Heart left ventricle (tissue), 13 donors: Measurements from ENCODE around the gene UST.

Source experiments
- POLR2A ChIP-seq, 2 donors: fragments of 450-650 bp; IDR thresholded peaks; one replicate each; pipeline ENCODE4 v1.6.1; 2017; ENCODE audit warnings: antibody characterized with exemption in 2 of 2, mild to moderate bottlenecking in 2 of 2, moderate library complexity in 2 of 2
- TF ChIP-seq, protein P1 (sequence below), 12 donors: fragments of 200-600 bp; sonication (generic) in 4 of 12; IDR thresholded peaks; one replicate each; pipeline versions ENCODE4 v1.5.0 to v1.8.0; 2018 to 2022; ENCODE audit warnings: antibody characterized with exemption in 12 of 12, mild to moderate bottlenecking in 5 of 12
- donor health status: ischemic (EF 13 %, LVEDD 7.1; RV severe dilation, severe dysfunction).
- donor health status: DM: no; HTN: yes; CAD: no.
- donor health status: DM: no; HTN: no; CAD: no.
- donor health status: ischemic (EF 25% LVEDD 6.9; RV normal size, moderate dysfunction).
- donor health status: ischemic (EF 25% LVEDD 5.7; RV mildly dilated, moderate dysfunction).
- donor health status: ischemic (EF 35%, LVEDD 5.7; RV mildly dilated, moderate dysfunction).
- donor health status: nonischemic (EF 11% LVEDD 7.7; RV severe dilation, severe dysfunction).
- donor health status: DM: yes; HTN: yes; CAD: no.
- donor health status: PGD.
- donor health status: ischemic (EF 29% LVEDD 5.4; RV normal size, mild dysfunction).
- donor health status: nonischemic (EF 23%, LVEDD 6.1; RV moderate dilation, normal function).

DNA sequence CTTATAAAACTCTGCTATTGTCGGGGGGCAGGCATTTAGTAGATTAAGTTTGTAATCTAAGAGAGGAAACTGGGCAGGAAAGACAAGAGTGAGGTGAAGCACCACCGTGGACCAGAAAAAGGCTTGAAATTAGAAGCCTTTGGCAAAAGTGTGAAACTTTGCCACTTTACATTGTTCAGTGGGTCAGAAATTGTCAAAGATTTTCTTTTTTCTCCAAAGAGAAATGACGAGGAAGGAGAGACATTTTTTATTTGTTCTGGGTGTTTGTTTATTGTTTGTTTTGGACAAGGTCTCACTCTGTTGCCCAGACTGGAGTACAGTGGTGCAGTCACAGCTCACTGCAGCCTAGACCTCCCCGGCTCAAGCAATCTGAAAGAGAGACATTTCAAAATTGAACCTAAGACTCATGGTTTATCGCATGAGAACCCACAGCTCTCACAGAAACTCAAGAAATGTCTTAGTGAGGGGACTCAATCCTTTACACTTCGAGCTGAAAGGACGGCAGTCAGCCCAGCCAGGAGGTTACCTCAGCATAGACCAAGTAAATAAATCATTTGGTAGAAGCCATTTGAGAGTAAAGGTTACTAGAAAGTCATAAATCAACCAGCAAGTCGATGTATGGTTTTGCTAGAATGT is 307.8 kb downstream of the UST start:
- TF ChIP-seq, protein P1, sequence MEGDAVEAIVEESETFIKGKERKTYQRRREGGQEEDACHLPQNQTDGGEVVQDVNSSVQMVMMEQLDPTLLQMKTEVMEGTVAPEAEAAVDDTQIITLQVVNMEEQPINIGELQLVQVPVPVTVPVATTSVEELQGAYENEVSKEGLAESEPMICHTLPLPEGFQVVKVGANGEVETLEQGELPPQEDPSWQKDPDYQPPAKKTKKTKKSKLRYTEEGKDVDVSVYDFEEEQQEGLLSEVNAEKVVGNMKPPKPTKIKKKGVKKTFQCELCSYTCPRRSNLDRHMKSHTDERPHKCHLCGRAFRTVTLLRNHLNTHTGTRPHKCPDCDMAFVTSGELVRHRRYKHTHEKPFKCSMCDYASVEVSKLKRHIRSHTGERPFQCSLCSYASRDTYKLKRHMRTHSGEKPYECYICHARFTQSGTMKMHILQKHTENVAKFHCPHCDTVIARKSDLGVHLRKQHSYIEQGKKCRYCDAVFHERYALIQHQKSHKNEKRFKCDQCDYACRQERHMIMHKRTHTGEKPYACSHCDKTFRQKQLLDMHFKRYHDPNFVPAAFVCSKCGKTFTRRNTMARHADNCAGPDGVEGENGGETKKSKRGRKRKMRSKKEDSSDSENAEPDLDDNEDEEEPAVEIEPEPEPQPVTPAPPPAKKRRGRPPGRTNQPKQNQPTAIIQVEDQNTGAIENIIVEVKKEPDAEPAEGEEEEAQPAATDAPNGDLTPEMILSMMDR (IDR thresholded peaks at IDR 0.05), result no peak
- no peak for TF ChIP-seq POLR2A (IDR thresholded peaks at IDR 0.05)
